Liver (tissue), 9 donors: ENCODE results near the gene RHOT2. TPM values are rescaled to one million over a fixed set of nuclear protein-coding genes. Genes with fewer than 3 reads are reported as not detected.

Source experiments
- DNase-seq: peaks from one replicate; pipeline ENCODE4 v3.0.0-alpha.2; 2017; ENCODE audit warnings: low spot score
- H3K27ac ChIP-seq, 2 donors: one replicate each; pipeline ENCODE4 v1.7.0; 2013; ENCODE audit warnings: inconsistent platforms in 2 of 2, low read length in 2 of 2, control low read depth in 1 of 2, low read depth in 1 of 2, mild to moderate bottlenecking in 1 of 2
- H3K27me3 ChIP-seq, 4 donors: one replicate each; pipeline versions ENCODE4 v1.6.1 to v1.7.0; 2013; ENCODE audit warnings: low read length in 3 of 4, inconsistent platforms in 1 of 4, mild to moderate bottlenecking in 1 of 4, moderate library complexity in 1 of 4; ENCODE audit not compliant: control insufficient read depth in 4 of 4, insufficient read depth in 4 of 4
- H3K36me3 ChIP-seq, 4 donors: one replicate each; pipeline versions ENCODE4 v1.6.1 to v1.7.0; 2013; ENCODE audit warnings: low read length in 3 of 4, mild to moderate bottlenecking in 3 of 4, low read depth in 1 of 4, moderate library complexity in 1 of 4; ENCODE audit not compliant: control insufficient read depth in 4 of 4, insufficient read depth in 3 of 4
- H3K4me1 ChIP-seq, 4 donors: one replicate each; pipeline versions ENCODE4 v1.6.1 to v1.7.0; 2013; ENCODE audit warnings: low read length in 3 of 4, mild to moderate bottlenecking in 3 of 4, moderate library complexity in 1 of 4; ENCODE audit not compliant: control insufficient read depth in 4 of 4, insufficient read depth in 4 of 4
- H3K4me3 ChIP-seq, 3 donors: one replicate each; pipeline versions ENCODE4 v1.6.1 to v1.7.0; 2013; ENCODE audit warnings: low read length in 3 of 3, control low read depth in 1 of 3, low read depth in 1 of 3, mild to moderate bottlenecking in 1 of 3
- H3K9ac ChIP-seq, 2 donors: one replicate each; pipeline ENCODE4 v1.7.0; 2013; ENCODE audit warnings: low read length in 2 of 2, mild to moderate bottlenecking in 2 of 2, moderate library complexity in 2 of 2, control low read depth in 1 of 2, low read depth in 1 of 2
- H3K9me3 ChIP-seq, 4 donors: one replicate each; pipeline versions ENCODE4 v1.6.1 to v1.7.0; 2013; ENCODE audit warnings: low read length in 3 of 4; ENCODE audit not compliant: control insufficient read depth in 4 of 4
- ATF3 ChIP-seq: IDR thresholded peaks from 2 replicates; pipeline ENCODE4 v1.6.1; 2016; ENCODE audit warnings: antibody characterized with exemption
- CTCF ChIP-seq: fragments of 150-350 bp; IDR thresholded peaks from 2 replicates; pipeline ENCODE4 v1.5.1; 2017; ENCODE audit warnings: improper control_type of control experiment, low read depth, low read length; ENCODE audit not compliant: missing input control
- FOXA1 ChIP-seq: IDR thresholded peaks from 2 replicates; pipeline ENCODE4 v1.6.1; 2016; ENCODE audit warnings: antibody characterized with exemption
- FOXA2 ChIP-seq: IDR thresholded peaks from 2 replicates; pipeline ENCODE4 v1.6.1; 2016; ENCODE audit warnings: antibody characterized with exemption
- GABPA ChIP-seq, 2 donors: IDR thresholded peaks in 1 of 2; conservative IDR thresholded peaks in 1 of 2; 2 replicates each; pipeline ENCODE4 v1.6.1; 2016; ENCODE audit warnings: antibody characterized with exemption in 2 of 2, mild to moderate bottlenecking in 1 of 2, moderate library complexity in 1 of 2
- HNF4A ChIP-seq, 2 donors: conservative IDR thresholded peaks; 2 replicates each; pipeline ENCODE4 v1.6.1; 2016; ENCODE audit warnings: antibody characterized with exemption in 2 of 2, mild to moderate bottlenecking in 2 of 2
- HNF4G ChIP-seq: IDR thresholded peaks from 2 replicates; pipeline ENCODE4 v1.6.1; 2016; ENCODE audit warnings: antibody characterized with exemption
- JUND ChIP-seq, 2 donors: IDR thresholded peaks; 2 replicates each; pipeline ENCODE4 v1.6.1; 2016; ENCODE audit warnings: antibody characterized with exemption in 2 of 2
- MAX ChIP-seq: IDR thresholded peaks from 2 replicates; pipeline ENCODE4 v1.6.1; 2016; ENCODE audit warnings: antibody characterized with exemption
- NR2F2 ChIP-seq: IDR thresholded peaks from 2 replicates; pipeline ENCODE4 v1.6.1; 2016; ENCODE audit warnings: antibody characterized with exemption
- RAD21 ChIP-seq, 2 donors: IDR thresholded peaks; 2 replicates each; pipeline ENCODE4 v1.6.1; 2016; ENCODE audit warnings: antibody characterized with exemption in 2 of 2, mild to moderate bottlenecking in 2 of 2
- REST ChIP-seq: IDR thresholded peaks from 2 replicates; pipeline ENCODE4 v1.6.1; 2016; ENCODE audit warnings: antibody characterized with exemption, mild to moderate bottlenecking
- RXRA ChIP-seq, 2 donors: IDR thresholded peaks; 2 replicates each; pipeline ENCODE4 v1.6.1; 2017 to 2018; ENCODE audit warnings: antibody characterized with exemption in 2 of 2, mild to moderate bottlenecking in 1 of 2
- TAF1 ChIP-seq: conservative IDR thresholded peaks from 2 replicates; pipeline ENCODE4 v1.6.1; 2016; ENCODE audit warnings: antibody characterized with exemption, mild to moderate bottlenecking
- YY1 ChIP-seq: IDR thresholded peaks from 2 replicates; pipeline ENCODE4 v1.6.1; 2016; ENCODE audit warnings: antibody characterized with exemption, mild to moderate bottlenecking
- ZBTB33 ChIP-seq: IDR thresholded peaks from 2 replicates; pipeline ENCODE4 v1.6.1; 2016; ENCODE audit warnings: antibody characterized with exemption
- WGBS: extraction: QIAGEN DNeasy Blood & Tissue Kit; methylation state at CpG from one replicate; pipeline ENCODE4 v1.1.7; 2013; 5-methylcytosine and 5-hydroxymethylcytosine counted together
- polyA plus RNA-seq, 2 donors: library from polyadenylated mRNA; stranded (reverse) in 1 of 2; unstranded in 1 of 2; fragments of 200-250 nt in 1 of 2; fragments of >200 nt in 1 of 2; fragmentation: Nextera tagmentation in 1 of 2; extraction: Ambion mirVana in 1 of 2; gene quantifications; one replicate each; pipeline versions ENCODE4 v1.2.1 to v1.2.3, GENCODE V29; 2013 to 2015
- total RNA-seq, 2 donors: library from RNA; depleted of rRNA; stranded (reverse); fragments of >200 nt; gene quantifications; one replicate each; pipeline ENCODE4 v1.2.3, GENCODE V29; 2014
- donor health status: healthy.
- donor health status: healthy.
- donor health status: healthy.
- donor health status: healthy.
- donor health status: healthy.

RHOT2 gene
- total and polyA plus RNA-seq, 4 donors: 20.8 to 37.9 (median 34.3) TPM

GRCh38 chr16:634996-635395 is 32.9 kb upstream of the RHOT2 start:
- WGBS: 91% methylated on average over 7 of the region's 7 CpGs
- no peak overlapping the region for H3K27ac ChIP-seq
- peaks cover 20 to 40% (median 30%) of the 10 kb centered on the region in 4 donors for H3K4me1 ChIP-seq
- no peak for TF ChIP-seq REST
- no peak overlapping the region for H3K4me3 ChIP-seq
- peaks cover 0 to 7% (median 0%) of the 10 kb centered on the region in 4 donors for H3K36me3 ChIP-seq
- no peaks in the 10 kb centered on the region for H3K27me3 ChIP-seq
- no peak for DNase-seq
- no peaks in the 10 kb centered on the region for H3K9me3 ChIP-seq
- H3K9ac ChIP-seq: no peak overlapping the region

GRCh38 chr16:635573-636205 is 32.2 kb upstream of the RHOT2 start:
- WGBS: 9% methylated on average over 55 of the region's 55 CpGs
- Histone ChIP-seq H3K27ac (peak overlapping the region; percentile 84 to 99), H3K9me3 (no peaks in the 10 kb centered on the region), H3K9ac (no peak overlapping the region), H3K4me3 (peak overlapping the region; percentile 60 to 80 (median 72)), H3K36me3 (peaks cover 0 to 7% (median 0%) of the 10 kb centered on the region in 4 donors), H3K27me3 (no peaks in the 10 kb centered on the region), H3K4me1 (peaks cover 13 to 38% (median 23%) of the 10 kb centered on the region in 4 donors)
- no peak for DNase-seq
- TF ChIP-seq RXRA (IDR thresholded peaks at IDR 0.05) (no peak), ATF3 (no peak), JUND (IDR thresholded peaks at IDR 0.05) (no peak), MAX (no peak), HNF4G (no peak), YY1 (no peak), NR2F2 (no peak), FOXA1 (no peak), CTCF (no peak), TAF1 (no peak), HNF4A (conservative IDR thresholded peaks at IDR 0.05) (no peak), RAD21 (IDR thresholded peaks at IDR 0.05) (no peak), ZBTB33 (no peak), GABPA (IDR thresholded peaks at IDR 0.05 in 1 of 2, conservative IDR thresholded peaks at IDR 0.05 in 1 of 2) (no peak), FOXA2 (no peak)
